DND-41 (cell line): ENCODE results near the gene PHACTR4.

ENCODE experiments used
- CTCF ChIP-seq: IDR thresholded peaks from 2 replicates; pipeline ENCODE4 v1.5.1; 2012; ENCODE audit warnings: borderline replicate concordance, low read length, moderate library complexity, mild to moderate bottlenecking; ENCODE audit not compliant: poor library complexity, severe bottlenecking; ENCODE audit errors: extremely low read depth
- EZH2 ChIP-seq: IDR thresholded peaks from 3 replicates; pipeline ENCODE4 v1.6.1; 2012; ENCODE audit warnings: borderline replicate concordance, low read depth, mild to moderate bottlenecking, moderate library complexity, low read length, inconsistent platforms; ENCODE audit not compliant: severe bottlenecking

GRCh38 chr1:28339551-28339950 is 30.0 kb upstream of the PHACTR4 start:
- TF ChIP-seq CTCF: no peak
- TF ChIP-seq EZH2: no peak
